H9 (cell line): ENCODE measurements around the gene DLX1. TPM values are rescaled to one million over a fixed set of nuclear protein-coding genes. Genes with fewer than 3 reads are reported as not detected.
"Not testable (repeated sequence)": the region's sequence is repeated elsewhere in the genome, so short reads cannot be mapped to it uniquely, and the experiment has no call there.

Experiments used
- DNase-seq: peaks from one replicate; pipeline ENCODE4 v3.0.0-alpha.2; 2017
- H2AFZ ChIP-seq: one replicate; pipeline ENCODE4 v1.6.1; 2013; ENCODE audit warnings: mild to moderate bottlenecking, low read length, control low read depth, moderate library complexity
- H2AK5ac ChIP-seq: 2 replicates; pipeline ENCODE4 v1.6.1; 2013; ENCODE audit warnings: low read length, control low read depth, mixed read lengths; ENCODE audit not compliant: insufficient read length
- H2BK120ac ChIP-seq: one replicate; pipeline ENCODE4 v1.6.1; 2013; ENCODE audit warnings: low read depth, mild to moderate bottlenecking, low read length, control low read depth, inconsistent platforms; ENCODE audit not compliant: poor library complexity, severe bottlenecking
- H2BK12ac ChIP-seq: 2 replicates; pipeline ENCODE4 v1.6.1; 2013; ENCODE audit warnings: low read length, control low read depth, mixed read lengths, low read depth; ENCODE audit not compliant: insufficient read length
- H2BK15ac ChIP-seq: 2 replicates; pipeline ENCODE4 v1.6.1; 2013; ENCODE audit warnings: low read depth, low read length, control low read depth
- H2BK20ac ChIP-seq: one replicate; pipeline ENCODE4 v1.6.1; 2013; ENCODE audit warnings: low read depth, mild to moderate bottlenecking, low read length, control low read depth, inconsistent platforms; ENCODE audit not compliant: poor library complexity, severe bottlenecking
- H2BK5ac ChIP-seq: 2 replicates; pipeline ENCODE4 v1.6.1; 2013; ENCODE audit warnings: low read length, control low read depth, mixed read lengths; ENCODE audit not compliant: insufficient read length
- H3K14ac ChIP-seq: 2 replicates; pipeline ENCODE4 v1.6.1; 2013; ENCODE audit warnings: low read length, control low read depth; ENCODE audit not compliant: insufficient read depth
- H3K18ac ChIP-seq: 2 replicates; pipeline ENCODE4 v1.6.1; 2013; ENCODE audit warnings: low read depth, mild to moderate bottlenecking, mixed read lengths, low read length, control low read depth; ENCODE audit not compliant: insufficient read length
- H3K23ac ChIP-seq: 2 replicates; pipeline ENCODE4 v1.6.1; 2013; ENCODE audit warnings: low read length, control low read depth, mixed read lengths, low read depth; ENCODE audit not compliant: insufficient read length
- H3K23me2 ChIP-seq: 2 replicates; pipeline ENCODE4 v1.6.1; 2013; ENCODE audit warnings: low read depth, mild to moderate bottlenecking, mixed read lengths, low read length, control low read depth; ENCODE audit not compliant: insufficient read length, poor library complexity, severe bottlenecking
- H3K27ac ChIP-seq: 2 replicates; pipeline ENCODE4 v1.5.1; 2013; ENCODE audit warnings: low read length, control low read depth, mixed read lengths, low read depth; ENCODE audit not compliant: insufficient read length
- H3K27me3 ChIP-seq: 2 replicates; pipeline ENCODE4 v1.6.1; 2013; ENCODE audit warnings: low read length, control low read depth, inconsistent platforms; ENCODE audit not compliant: insufficient read depth
- H3K4ac ChIP-seq: 2 replicates; pipeline ENCODE4 v1.6.1; 2013; ENCODE audit warnings: low read depth, mild to moderate bottlenecking, control low read depth, inconsistent platforms, low read length, moderate library complexity
- H3K4me1 ChIP-seq: 2 replicates; pipeline ENCODE4 v1.6.1; 2013; ENCODE audit warnings: low read length, control low read depth, inconsistent platforms; ENCODE audit not compliant: insufficient read depth
- H3K4me2 ChIP-seq: 2 replicates; pipeline ENCODE4 v1.6.1; 2013; ENCODE audit warnings: low read length, control low read depth, mixed read lengths; ENCODE audit not compliant: insufficient read length, insufficient read depth
- H3K56ac ChIP-seq: 2 replicates; pipeline ENCODE4 v1.6.1; 2013; ENCODE audit warnings: low read depth, mild to moderate bottlenecking, mixed read lengths, low read length, control low read depth; ENCODE audit not compliant: insufficient read length
- H3K79me1 ChIP-seq: 2 replicates; pipeline ENCODE4 v1.6.1; 2013; ENCODE audit warnings: low read depth, mild to moderate bottlenecking, moderate library complexity, low read length, control low read depth, inconsistent platforms; ENCODE audit not compliant: insufficient read depth, poor library complexity, severe bottlenecking
- H3K79me2 ChIP-seq: 2 replicates; pipeline ENCODE4 v1.6.1; 2013; ENCODE audit warnings: low read length, control low read depth, inconsistent platforms; ENCODE audit not compliant: insufficient read depth
- H3K9ac ChIP-seq: 2 replicates; pipeline ENCODE4 v1.6.1; 2013; ENCODE audit warnings: low read length, control low read depth, mixed read lengths; ENCODE audit not compliant: insufficient read length; ENCODE audit errors: extremely low read depth
- H3K9me3 ChIP-seq: one replicate; pipeline ENCODE4 v1.6.1; 2013; ENCODE audit warnings: low read depth, low read length, inconsistent platforms; ENCODE audit not compliant: control insufficient read depth
- H3T11ph ChIP-seq: one replicate; pipeline ENCODE4 v1.6.1; 2013; ENCODE audit warnings: mild to moderate bottlenecking, low read length, control low read depth, inconsistent platforms
- H4K20me1 ChIP-seq: one replicate; pipeline ENCODE4 v1.6.1; 2013; ENCODE audit not compliant: control insufficient read depth, insufficient read length, insufficient read depth
- H4K5ac ChIP-seq: 2 replicates; pipeline ENCODE4 v1.6.1; 2013; ENCODE audit warnings: low read depth, mild to moderate bottlenecking, mixed read lengths, low read length, control low read depth; ENCODE audit not compliant: insufficient read length
- H4K8ac ChIP-seq: replicated peaks from 2 replicates; pipeline ENCODE4 v1.6.1; 2013; ENCODE audit warnings: low read length, control low read depth, mixed read lengths, low read depth; ENCODE audit not compliant: insufficient read length
- H4K91ac ChIP-seq: 2 replicates; pipeline ENCODE4 v1.6.1; 2013; ENCODE audit warnings: low read depth, mild to moderate bottlenecking, moderate library complexity, mixed read lengths, low read length, control low read depth; ENCODE audit not compliant: insufficient read length
- H3K27ac Mint-ChIP-seq, 3 experiments: 2 replicates in 2 of 3; 3 replicates in 1 of 3; pipeline ENCODE4 v1.8.0; 2020 to 2021; ENCODE audit warnings: mixed read lengths in 3 of 3, mild to moderate bottlenecking in 1 of 3, moderate library complexity in 1 of 3
- H3K27me3 Mint-ChIP-seq: 2 replicates; pipeline ENCODE4 v1.8.0; 2021; ENCODE audit warnings: low read depth, mild to moderate bottlenecking, moderate library complexity, mixed read lengths
- H3K36me3 Mint-ChIP-seq, 3 experiments: 2 replicates in 2 of 3; 3 replicates in 1 of 3; pipeline ENCODE4 v1.8.0; 2020 to 2021; ENCODE audit warnings: low read depth in 3 of 3, mixed read lengths in 3 of 3; ENCODE audit not compliant: insufficient read depth in 1 of 3
- H3K4me1 Mint-ChIP-seq, 2 experiments: 2 replicates each; pipeline ENCODE4 v1.8.0; 2020; ENCODE audit warnings: mixed read lengths in 2 of 2
- H3K4me3 Mint-ChIP-seq, 2 experiments: 2 replicates in 1 of 2; 3 replicates in 1 of 2; pipeline ENCODE4 v1.8.0; 2020 to 2021; ENCODE audit warnings: mild to moderate bottlenecking in 2 of 2, mixed read lengths in 2 of 2, moderate library complexity in 1 of 2
- H3K9me3 Mint-ChIP-seq, 2 experiments: 2 replicates in 1 of 2; 3 replicates in 1 of 2; pipeline ENCODE4 v1.8.0; 2020; ENCODE audit warnings: mild to moderate bottlenecking in 2 of 2, mixed read lengths in 2 of 2, moderate library complexity in 1 of 2
- WGBS: extraction: QIAGEN DNeasy Blood & Tissue Kit; methylation state at CpG from one replicate; pipeline ENCODE4 v1.1.7; 2013; ENCODE audit warnings: missing lambda C conversion rate, low lambda C conversion rate, mixed read lengths; ENCODE audit not compliant: insufficient read length; ENCODE audit errors: extremely low coverage; 5-methylcytosine and 5-hydroxymethylcytosine counted together
- total RNA-seq: library from RNA; stranded (reverse); gene quantifications from 2 replicates; pipeline ENCODE4 v1.2.1, GENCODE V29; 2021
- TF ChIP-seq, protein P1 (sequence below): fragments of 200-600 bp; sonication (generic); conservative IDR thresholded peaks from 3 replicates; pipeline ENCODE4 v1.8.0; 2021; ENCODE audit warnings: antibody characterized with exemption, mild to moderate bottlenecking

The DLX1 gene
- total RNA-seq, 1 experiment from 2014 or later: not detected

DNA sequence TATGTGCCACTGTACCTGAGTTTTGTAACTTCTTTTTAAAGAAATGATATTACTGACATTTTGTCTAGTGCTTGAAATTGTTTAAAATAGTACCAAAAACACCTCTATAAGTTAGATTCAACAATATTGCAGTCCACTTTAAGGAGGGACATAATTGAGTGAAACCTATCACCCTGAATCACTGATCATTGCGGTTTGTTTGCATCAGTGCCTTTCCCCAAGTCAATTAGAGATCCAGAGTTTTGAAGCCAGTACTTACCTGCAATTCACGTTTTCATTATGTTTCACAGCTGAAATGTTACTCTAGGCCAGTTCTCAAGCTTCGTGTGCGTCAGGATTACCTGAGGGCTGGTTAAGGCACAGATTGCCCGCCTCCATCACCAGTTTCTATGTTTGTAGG, 26.6 kb upstream of the DLX1 start:
- no peak overlapping the region for H3K4me3 Mint-ChIP-seq
- Histone ChIP-seq H3K14ac (no peak overlapping the region), H3K27me3 (no peaks in the 10 kb centered on the region), H3K56ac (no peak overlapping the region), H3K9me3 (no peaks in the 10 kb centered on the region), H2BK5ac (no peak overlapping the region), H2BK120ac (no peak overlapping the region), H4K20me1 (no peaks in the 10 kb centered on the region), H3K18ac (no peak overlapping the region), H4K8ac (no peak overlapping the region), H4K91ac (no peak overlapping the region), H3K4me1 (no peaks in the 10 kb centered on the region), H2AFZ (no peak overlapping the region), H2BK12ac (no peak overlapping the region), H3T11ph (no peak overlapping the region), H3K23ac (no peak overlapping the region), H3K9ac (no peak overlapping the region), H4K5ac (no peak overlapping the region), H3K4me2 (no peak overlapping the region), H2BK15ac (no peak overlapping the region), H3K79me1 (no peaks in the 10 kb centered on the region), H2BK20ac (no peak overlapping the region), H2AK5ac (no peak overlapping the region), H3K79me2 (no peaks in the 10 kb centered on the region), H3K23me2 (no peaks in the 10 kb centered on the region), H3K4ac (no peak overlapping the region), H3K27ac (no peak overlapping the region)
- TF ChIP-seq, protein P1, sequence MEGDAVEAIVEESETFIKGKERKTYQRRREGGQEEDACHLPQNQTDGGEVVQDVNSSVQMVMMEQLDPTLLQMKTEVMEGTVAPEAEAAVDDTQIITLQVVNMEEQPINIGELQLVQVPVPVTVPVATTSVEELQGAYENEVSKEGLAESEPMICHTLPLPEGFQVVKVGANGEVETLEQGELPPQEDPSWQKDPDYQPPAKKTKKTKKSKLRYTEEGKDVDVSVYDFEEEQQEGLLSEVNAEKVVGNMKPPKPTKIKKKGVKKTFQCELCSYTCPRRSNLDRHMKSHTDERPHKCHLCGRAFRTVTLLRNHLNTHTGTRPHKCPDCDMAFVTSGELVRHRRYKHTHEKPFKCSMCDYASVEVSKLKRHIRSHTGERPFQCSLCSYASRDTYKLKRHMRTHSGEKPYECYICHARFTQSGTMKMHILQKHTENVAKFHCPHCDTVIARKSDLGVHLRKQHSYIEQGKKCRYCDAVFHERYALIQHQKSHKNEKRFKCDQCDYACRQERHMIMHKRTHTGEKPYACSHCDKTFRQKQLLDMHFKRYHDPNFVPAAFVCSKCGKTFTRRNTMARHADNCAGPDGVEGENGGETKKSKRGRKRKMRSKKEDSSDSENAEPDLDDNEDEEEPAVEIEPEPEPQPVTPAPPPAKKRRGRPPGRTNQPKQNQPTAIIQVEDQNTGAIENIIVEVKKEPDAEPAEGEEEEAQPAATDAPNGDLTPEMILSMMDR: no peak
- H3K4me1 Mint-ChIP-seq: 0 out of 4 replicates have a peak, but pooled peaks cover 0 to 2% of the 10 kb centered on the region in 2 experiments
- no peaks in the 10 kb centered on the region for H3K9me3 Mint-ChIP-seq
- no CpG with 5 or more reads among the region's 5 CpGs for WGBS
- H3K27ac Mint-ChIP-seq: no peak overlapping the region
- DNase-seq: no peak
- H3K27me3 Mint-ChIP-seq: no peaks in the 10 kb centered on the region
- H3K36me3 Mint-ChIP-seq: no peaks in the 10 kb centered on the region

DNA sequence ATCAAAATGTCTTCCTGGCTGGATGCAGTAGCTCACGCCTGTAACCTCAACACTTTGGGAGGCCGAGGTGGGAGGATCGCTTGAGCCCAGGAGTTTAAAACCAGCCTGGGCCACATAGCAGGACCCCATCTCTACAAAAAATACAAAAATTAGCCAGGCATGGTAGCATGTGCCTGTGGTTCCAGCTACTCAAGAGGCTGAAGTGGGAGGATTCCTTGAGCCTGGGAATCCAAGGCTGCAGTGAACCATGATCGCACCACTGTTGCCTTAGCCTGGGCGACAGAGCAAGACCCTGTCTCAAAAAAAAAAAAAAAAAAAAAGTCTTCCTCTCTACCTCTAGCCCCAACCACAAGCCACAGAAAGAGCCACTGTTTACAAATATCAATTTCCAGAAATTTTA, 25.2 kb upstream of the DLX1 start:
- H3K9me3 Mint-ChIP-seq, H3K9ac ChIP-seq: not testable (repeated sequence)

More for the DNA sequence above, 25.2 kb upstream of the DLX1 start:
- H2AFZ ChIP-seq, H3K4me1 ChIP-seq, H3K56ac ChIP-seq, H3K4ac ChIP-seq, H3K79me1 ChIP-seq, H3K27ac ChIP-seq, H3K36me3 Mint-ChIP-seq, H3K27me3 Mint-ChIP-seq, H3K9me3 ChIP-seq, H3K14ac ChIP-seq, H4K8ac ChIP-seq, H3K4me3 Mint-ChIP-seq, H4K91ac ChIP-seq, H4K20me1 ChIP-seq, H2AK5ac ChIP-seq, H2BK120ac ChIP-seq, DNase-seq, H3K79me2 ChIP-seq, H3K27ac Mint-ChIP-seq, H3K23me2 ChIP-seq, H3T11ph ChIP-seq, H4K5ac ChIP-seq, H3K4me2 ChIP-seq, H2BK15ac ChIP-seq, H2BK5ac ChIP-seq, H2BK12ac ChIP-seq, H3K4me1 Mint-ChIP-seq, H3K27me3 ChIP-seq, H2BK20ac ChIP-seq, H3K18ac ChIP-seq, H3K23ac ChIP-seq: not testable (repeated sequence)
- no CpG with 5 or more reads among the region's 5 CpGs for WGBS
